Loucy (cell line): Measurements from ENCODE around the gene GNAZ.

Experiments used
- CTCF ChIP-seq: fragments of 200-600 bp; sonication (generic); conservative IDR thresholded peaks from 2 replicates; pipeline ENCODE4 v1.5.1; 2014; ENCODE audit warnings: mild to moderate bottlenecking, antibody characterized with exemption, low read length
- EZH2phosphoT487 ChIP-seq: fragments of 200-600 bp; IDR thresholded peaks from 2 replicates; pipeline ENCODE4 v1.6.1; 2018; ENCODE audit warnings: antibody characterized with exemption, mild to moderate bottlenecking, moderate library complexity, borderline replicate concordance

GRCh38 chr22:23158516-23159290, 88.4 kb downstream of the GNAZ start:
- TF ChIP-seq CTCF, result no peak
- TF ChIP-seq EZH2phosphoT487, result no peak
